Activated CD4-positive, alpha-beta T cell treated with anti-CD3 and anti-CD28 coated beads, Interleukin-2, amount 50 U/mL, for 4 hours (primary cell): ENCODE data around the gene ITGB6.

ENCODE experiments used
- DNase-seq, 2 experiments: peaks; one replicate each; pipeline ENCODE4 v3.0.0-alpha.2; 2020

ITGB6 gene

GRCh38 chr2:160076914-160077313 is 123.2 kb downstream of the ITGB6 start:
- no peak for DNase-seq

- no peak for DNase-seq
Measured at GRCh38 chr2:160076241-160076640, 123.8 kb downstream of the ITGB6 start.

- no peak for DNase-seq
Measured at GRCh38 chr2:160075171-160075570, 124.9 kb downstream of the ITGB6 start.

- no peak for DNase-seq
Measured at GRCh38 chr2:160073284-160073888, 126.7 kb downstream of the ITGB6 start.

GRCh38 chr2:160068906-160069305 is 131.2 kb downstream of the ITGB6 start:
- no peak for DNase-seq

GRCh38 chr2:160064916-160065315 is 135.2 kb downstream of the ITGB6 start:
- DNase-seq, result no peak

GRCh38 chr2:160063879-160064612 is 136.0 kb downstream of the ITGB6 start:
- DNase-seq, result no peak

- no peak for DNase-seq
Measured at GRCh38 chr2:160063271-160063670, 136.8 kb downstream of the ITGB6 start.

GRCh38 chr2:160062292-160063005 is 137.6 kb downstream of the ITGB6 start, which contains the start of gene PLA2R1:
PLA2R1 (minus strand) TSS chr2:160062615; CDS start chr2:160062403, 212 bp downstream.
- DNase-seq, result no peak

GRCh38 chr2:160061944-160062291 is 138.2 kb downstream of the ITGB6 start:
- DNase-seq, result no peak

GRCh38 chr2:160061533-160061932 is 138.5 kb downstream of the ITGB6 start:
- DNase-seq, result no peak

GRCh38 chr2:160060297-160060696 is 139.8 kb downstream of the ITGB6 start:
- DNase-seq, result no peak

GRCh38 chr2:160057356-160057755 is 142.7 kb downstream of the ITGB6 start:
- DNase-seq, result no peak

- no peak for DNase-seq
Measured at GRCh38 chr2:160055726-160056108, 144.4 kb downstream of the ITGB6 start.

GRCh38 chr2:160054984-160055725 is 144.9 kb downstream of the ITGB6 start:
- no peak for DNase-seq

GRCh38 chr2:160053946-160054345 is 146.1 kb downstream of the ITGB6 start:
- no peak for DNase-seq

GRCh38 chr2:160052531-160052930 is 147.5 kb downstream of the ITGB6 start:
- DNase-seq, result no peak

GRCh38 chr2:160051371-160051800 is 148.7 kb downstream of the ITGB6 start:
- DNase-seq, result no peak

GRCh38 chr2:160050147-160050546 is 149.9 kb downstream of the ITGB6 start:
- no peak for DNase-seq
